Fibroblast of pulmonary artery (primary cell): Measurements from ENCODE around the gene SLC37A2.

Experiments used
- DNase-seq: peaks from one replicate; pipeline ENCODE4 v3.0.0-alpha.2; 2010; ENCODE audit warnings: low read depth
- H3K4me3 ChIP-seq: replicated peaks from 2 replicates; pipeline ENCODE4 v1.5.1; 2011; ENCODE audit warnings: low read depth, mild to moderate bottlenecking, control low read depth, low read length, moderate library complexity
- CTCF ChIP-seq: IDR thresholded peaks from 2 replicates; pipeline ENCODE4 v1.5.1; 2011; ENCODE audit warnings: mild to moderate bottlenecking, control low read depth, low read length, inconsistent platforms; ENCODE audit errors: missing control alignments

Gene SLC37A2

GRCh38 chr11:125070699-125071254, 7.7 kb downstream of the SLC37A2 start:
- DNase-seq: peak; percentile 77
- no peak for TF ChIP-seq CTCF

GRCh38 chr11:125071435-125071834, 8.3 kb downstream of the SLC37A2 start:
- no peak overlapping the region for H3K4me3 ChIP-seq
- no peak for TF ChIP-seq CTCF

More at GRCh38 chr11:125070699-125071254, 7.7 kb downstream of the SLC37A2 start:
- no peak overlapping the region for H3K4me3 ChIP-seq

GRCh38 chr11:125071846-125072217, 8.7 kb downstream of the SLC37A2 start:
- TF ChIP-seq CTCF: no peak
- H3K4me3 ChIP-seq: no peak overlapping the region
- DNase-seq: no peak

More at GRCh38 chr11:125071435-125071834, 8.3 kb downstream of the SLC37A2 start:
- DNase-seq: no peak

GRCh38 chr11:125072218-125072960, 9.3 kb downstream of the SLC37A2 start:
- DNase-seq: no peak
- H3K4me3 ChIP-seq: no peak overlapping the region
- no peak for TF ChIP-seq CTCF

GRCh38 chr11:125072961-125073590, 10.0 kb downstream of the SLC37A2 start:
- TF ChIP-seq CTCF: no peak
- no peak for DNase-seq
- no peak overlapping the region for H3K4me3 ChIP-seq

- DNase-seq: no peak
- no peak for TF ChIP-seq CTCF
- H3K4me3 ChIP-seq: no peak overlapping the region
Observed at GRCh38 chr11:125073616-125074483, 10.7 kb downstream of the SLC37A2 start.
